ENCODE measurements around the gene GOLGA5. TPM values are rescaled to one million over a fixed set of nuclear protein-coding genes. Genes with fewer than 3 reads are reported as not detected.
A peak's percentile ranks its signal among the peaks of the same experiment; 100 is the strongest.
"Not testable (repeated sequence)": the region's sequence is repeated elsewhere in the genome, so short reads cannot be mapped to it uniquely, and the experiment has no call there.

Gene GOLGA5, protein sequence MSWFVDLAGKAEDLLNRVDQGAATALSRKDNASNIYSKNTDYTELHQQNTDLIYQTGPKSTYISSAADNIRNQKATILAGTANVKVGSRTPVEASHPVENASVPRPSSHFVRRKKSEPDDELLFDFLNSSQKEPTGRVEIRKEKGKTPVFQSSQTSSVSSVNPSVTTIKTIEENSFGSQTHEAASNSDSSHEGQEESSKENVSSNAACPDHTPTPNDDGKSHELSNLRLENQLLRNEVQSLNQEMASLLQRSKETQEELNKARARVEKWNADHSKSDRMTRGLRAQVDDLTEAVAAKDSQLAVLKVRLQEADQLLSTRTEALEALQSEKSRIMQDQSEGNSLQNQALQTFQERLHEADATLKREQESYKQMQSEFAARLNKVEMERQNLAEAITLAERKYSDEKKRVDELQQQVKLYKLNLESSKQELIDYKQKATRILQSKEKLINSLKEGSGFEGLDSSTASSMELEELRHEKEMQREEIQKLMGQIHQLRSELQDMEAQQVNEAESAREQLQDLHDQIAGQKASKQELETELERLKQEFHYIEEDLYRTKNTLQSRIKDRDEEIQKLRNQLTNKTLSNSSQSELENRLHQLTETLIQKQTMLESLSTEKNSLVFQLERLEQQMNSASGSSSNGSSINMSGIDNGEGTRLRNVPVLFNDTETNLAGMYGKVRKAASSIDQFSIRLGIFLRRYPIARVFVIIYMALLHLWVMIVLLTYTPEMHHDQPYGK
- polyA plus RNA-seq (2013, experiment 1 of 2; ENCODE audit: insufficient read length) = 48.0 TPM
- 46.8 TPM for polyA plus RNA-seq (2013, experiment 2 of 2; ENCODE audit: insufficient read length)

GRCh38 chr14:92793709-92794546 is at the start of gene GOLGA5:
Gene GOLGA5 (plus strand): TSS chr14:92794305. CDS start chr14:92797438, 3,133 bp downstream.
- DNase-seq = peak; percentile 98

GRCh38 chr14:92747701-92748258 is 46.3 kb upstream of the GOLGA5 start:
- DNase-seq = peak; percentile 25

DNA sequence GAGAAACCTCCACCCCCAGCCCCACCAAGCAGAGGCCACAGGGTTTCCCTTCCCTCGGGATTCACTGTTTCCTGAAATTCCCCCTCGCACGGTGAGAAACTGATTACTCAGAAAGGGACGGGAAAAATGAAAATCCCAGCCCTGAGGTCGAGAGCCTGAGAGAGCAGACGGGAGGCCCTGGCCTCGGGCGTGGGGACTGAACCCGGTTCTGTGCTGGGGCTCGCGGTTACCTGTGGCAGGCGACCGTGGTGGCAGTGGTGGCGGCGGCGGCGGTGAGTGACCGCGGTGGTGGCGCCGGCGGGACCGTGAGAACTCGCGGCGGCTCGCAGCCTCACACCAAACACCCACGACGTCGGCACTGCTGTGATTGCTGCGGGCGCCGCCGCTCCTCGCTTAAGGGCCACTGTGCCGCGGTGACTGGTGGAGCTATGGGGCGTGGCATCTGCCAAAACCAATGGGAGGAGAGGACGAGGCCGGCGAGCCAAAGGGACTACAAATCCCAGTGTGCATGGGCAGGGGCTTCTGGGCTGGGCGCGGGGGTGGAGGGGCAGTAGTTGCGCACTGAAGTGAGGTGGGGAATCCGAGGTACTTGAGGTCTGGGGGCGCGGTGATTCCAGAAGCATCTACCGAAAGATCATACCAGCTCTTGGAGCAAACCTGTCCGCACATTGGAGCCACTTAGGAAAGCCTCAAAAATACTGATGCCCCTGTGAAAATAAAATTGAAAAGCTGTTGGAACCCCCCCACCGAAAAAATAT is 45.7 kb upstream of the GOLGA5 start, which contains the start of gene LGMN:
Gene LGMN (minus strand): TSS at position 369 of the 758 bp plus-strand sequence. CDS start 15,841 bp downstream, outside the sequence.
- DNase-seq = peak; percentile 93

GRCh38 chr14:92750222-92750728 is 43.8 kb upstream of the GOLGA5 start:
- DNase-seq = not testable (repeated sequence)

GRCh38 chr14:92750994-92751400 is 43.1 kb upstream of the GOLGA5 start:
- no peak for DNase-seq

GRCh38 chr14:92751819-92752218 is 42.3 kb upstream of the GOLGA5 start:
- DNase-seq = no peak

- no peak for DNase-seq
These were observed 40.9 kb upstream of the GOLGA5 start for GRCh38 chr14:92753250-92753649.

DNA sequence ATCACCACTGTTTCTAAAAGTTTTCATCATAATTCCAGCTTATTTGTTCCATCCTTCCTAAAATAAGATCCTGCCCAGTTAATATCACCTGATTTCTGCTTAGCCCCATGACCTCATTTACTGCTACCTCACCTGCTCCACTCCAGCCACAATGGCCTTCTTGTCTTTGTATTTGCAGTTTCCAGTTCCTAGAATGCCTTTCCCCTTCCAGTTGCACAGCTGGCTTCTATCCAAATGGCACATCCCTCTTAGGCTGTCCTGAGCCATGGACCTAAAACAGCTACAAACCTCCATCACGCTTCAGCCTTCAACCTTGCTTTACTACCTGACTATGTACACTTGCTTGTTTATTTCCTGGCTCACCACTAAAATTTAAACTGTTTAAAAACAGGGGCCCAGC is 39.1 kb upstream of the GOLGA5 start:
- no peak for DNase-seq

GRCh38 chr14:92755495-92755894 is 38.6 kb upstream of the GOLGA5 start:
- DNase-seq = no peak

- no peak for DNase-seq
These were observed 37.7 kb upstream of the GOLGA5 start for GRCh38 chr14:92756446-92756845.

- DNase-seq = no peak
These were observed 34.8 kb upstream of the GOLGA5 start for GRCh38 chr14:92759300-92759678.

DNA sequence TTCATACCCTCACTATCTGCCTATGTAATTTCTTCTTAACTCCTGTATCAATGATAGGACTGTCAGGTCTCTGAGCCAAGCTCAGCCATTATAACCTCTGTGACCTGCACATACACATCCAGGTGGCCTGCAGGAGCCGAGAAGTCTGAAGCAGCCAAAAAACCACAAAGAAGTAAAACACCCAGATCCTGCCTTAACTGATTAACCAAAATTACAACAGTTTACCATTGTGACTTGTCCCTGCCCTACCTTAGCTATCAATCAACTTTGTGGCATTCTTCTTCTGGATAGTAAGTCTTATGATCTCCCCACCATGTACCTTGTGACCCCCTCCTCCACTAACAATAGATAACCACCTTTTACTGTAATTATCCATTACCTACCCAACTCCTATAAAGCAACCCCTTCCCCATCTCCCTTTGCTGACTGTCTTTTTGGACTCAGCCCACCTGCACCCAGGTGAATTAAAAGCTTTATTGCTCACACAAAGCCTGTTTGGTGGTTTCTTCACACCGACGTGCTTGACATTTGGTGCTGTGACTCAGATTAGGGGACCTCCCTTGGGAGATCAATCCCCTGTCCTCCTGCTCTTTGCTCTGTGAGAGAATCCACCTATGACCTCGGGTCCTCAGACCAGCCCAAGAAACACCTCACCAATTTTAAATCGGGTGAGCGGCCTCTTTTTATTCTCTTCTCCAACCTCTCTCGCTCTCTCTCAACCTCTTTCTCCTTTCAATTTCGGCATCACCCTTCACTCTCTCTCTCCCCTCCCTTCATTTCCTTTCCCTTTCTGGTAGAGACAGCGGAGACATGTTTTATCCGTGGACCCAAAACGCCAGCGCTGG is 34.2 kb upstream of the GOLGA5 start:
- no peak for DNase-seq

GRCh38 chr14:92760524-92760805 is 33.6 kb upstream of the GOLGA5 start:
- no peak for DNase-seq

DNA sequence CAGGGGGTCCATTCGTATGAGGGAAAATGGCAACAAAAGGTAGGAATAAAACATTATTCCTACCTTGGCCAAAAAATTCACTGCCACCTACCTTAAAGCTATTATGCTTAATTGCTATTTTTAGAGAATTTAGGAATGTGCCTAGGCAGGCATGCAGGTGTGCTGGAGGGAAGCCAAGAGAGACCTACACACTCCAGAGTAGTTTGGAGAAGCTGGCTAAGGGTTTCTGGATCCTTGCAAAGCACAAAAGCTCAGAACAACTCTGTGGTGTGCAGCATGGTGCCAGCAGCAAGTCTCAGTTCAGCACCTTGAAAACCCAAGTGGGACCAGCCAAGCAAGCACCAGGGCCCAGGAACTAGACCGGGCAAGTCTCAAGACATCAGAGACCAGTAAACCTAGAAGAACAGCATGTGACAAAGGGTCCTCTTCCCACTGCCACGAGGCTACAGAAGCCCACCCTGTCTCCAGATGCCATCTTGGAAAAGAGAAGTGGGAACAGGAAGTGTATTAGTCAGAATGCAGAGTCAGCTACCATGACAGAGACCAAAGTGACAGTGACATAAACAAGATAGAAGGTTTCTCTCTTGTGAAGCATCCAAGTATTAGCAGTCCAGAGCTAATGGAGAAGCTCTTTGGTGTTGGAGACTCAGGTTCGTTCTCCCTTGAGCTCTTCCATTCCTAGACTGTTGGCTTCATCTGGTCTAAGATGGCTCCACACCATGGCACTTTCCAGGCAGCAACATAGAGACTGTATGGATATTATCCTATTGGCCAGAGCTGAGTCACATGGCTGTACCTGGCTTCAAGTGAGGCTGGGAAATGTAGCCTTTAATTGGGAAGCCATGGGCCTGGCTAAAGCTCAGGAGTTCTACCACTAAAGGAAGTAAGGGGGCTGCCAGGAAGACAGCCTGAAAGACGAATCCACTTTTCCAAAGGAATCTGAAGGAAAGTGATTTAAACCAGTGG is 30.2 kb upstream of the GOLGA5 start:
- DNase-seq = not testable (repeated sequence)

GRCh38 chr14:92768236-92768635 is 25.9 kb upstream of the GOLGA5 start:
- DNase-seq = not testable (repeated sequence)

DNA sequence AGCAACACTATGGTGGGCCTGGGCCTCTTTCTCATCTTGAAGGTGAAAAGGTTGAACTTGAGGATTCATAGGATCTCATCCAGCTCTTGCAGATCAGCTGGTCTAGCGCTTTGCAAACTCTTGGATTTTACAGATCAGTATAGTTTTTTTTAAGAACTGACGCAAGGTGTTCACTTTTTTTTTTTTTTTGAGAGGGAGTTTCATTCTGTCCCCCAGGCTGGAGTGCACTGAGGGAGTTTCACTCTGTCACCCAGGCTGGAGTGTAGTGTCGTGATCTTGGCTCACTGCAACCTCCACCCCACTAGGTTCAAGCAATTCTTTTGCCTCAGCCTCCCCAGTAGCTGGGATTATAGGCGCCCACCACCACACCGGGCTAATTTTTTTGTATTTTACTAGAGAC is 25.3 kb upstream of the GOLGA5 start:
- no peak for DNase-seq

- DNase-seq = no peak
These were observed 23.6 kb upstream of the GOLGA5 start for GRCh38 chr14:92770484-92770883.

DNA sequence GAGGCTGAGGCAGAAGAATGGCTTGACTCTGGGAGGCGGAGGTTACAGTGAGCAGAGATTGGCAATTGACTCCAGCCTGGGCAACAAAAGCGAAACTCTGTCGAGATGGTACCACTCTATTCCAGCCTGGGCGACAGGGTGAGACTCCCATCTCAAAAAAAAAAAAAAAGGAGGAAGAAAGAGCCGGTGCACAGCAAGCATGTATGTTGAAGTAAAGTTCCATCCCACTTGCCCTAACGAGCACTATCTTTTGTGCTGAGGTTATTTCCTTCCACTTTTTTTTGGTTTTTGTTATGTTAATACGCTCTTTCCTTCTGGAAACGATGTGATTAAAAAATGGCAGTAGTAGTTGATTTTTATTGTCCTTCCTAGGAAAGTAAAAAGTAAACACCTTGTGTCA is 19.5 kb upstream of the GOLGA5 start:
- DNase-seq = no peak

DNA sequence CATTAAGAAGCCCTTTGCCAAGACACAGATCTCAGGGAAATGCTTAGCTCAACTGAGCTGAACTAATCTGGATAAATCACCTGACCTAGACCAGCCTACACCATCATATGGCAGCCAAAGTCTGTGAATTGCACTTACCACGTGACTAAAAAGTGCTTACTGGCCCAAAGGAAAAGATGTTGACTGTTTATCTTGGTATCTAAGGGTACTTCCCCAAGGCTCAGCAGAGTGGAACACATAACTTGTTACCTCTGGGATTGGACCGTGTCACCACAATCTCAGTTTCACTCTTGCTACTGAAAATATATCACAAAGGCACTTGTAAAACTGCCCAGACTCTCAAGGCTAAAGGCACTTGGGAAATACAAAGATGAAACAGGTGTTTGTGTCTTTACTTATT is 18.8 kb upstream of the GOLGA5 start:
- DNase-seq = not testable (repeated sequence)
